ENCODE measurements around the gene TTC21B.

DNA sequence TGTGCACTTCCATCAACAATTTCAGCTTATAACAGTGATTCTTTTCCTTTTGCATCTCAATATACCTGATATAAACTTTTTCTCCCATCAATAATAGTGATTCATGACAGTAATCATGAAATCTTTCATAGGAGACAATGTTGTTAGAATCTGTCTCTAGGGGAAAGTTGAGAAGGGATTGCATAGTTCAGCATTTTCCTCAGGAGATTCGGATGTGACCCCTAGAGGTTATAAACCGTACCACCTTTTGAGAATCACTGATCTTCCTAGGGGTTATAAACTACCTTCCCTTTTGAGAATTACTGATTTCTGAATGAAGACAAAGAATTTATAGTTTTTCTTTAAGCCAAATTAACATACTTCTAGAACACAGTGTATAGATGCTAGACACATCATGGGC, 106.6 kb downstream of the TTC21B start:
- no peak for TF ChIP-seq TCF3 (IDR thresholded peaks at IDR 0.05; ENCODE audit: borderline replicate concordance, insufficient read depth, low read depth, low read length)
- TF ChIP-seq JUNB (IDR thresholded peaks at IDR 0.05): no peak
- TF ChIP-seq RFX5 (IDR thresholded peaks at IDR 0.05; ENCODE audit: low read depth, low read length): no peak

All from GM12878 (cell line).